ENCODE results near the gene PDE7B.
"Not testable (repeated sequence)": the region's sequence is repeated elsewhere in the genome, so short reads cannot be mapped to it uniquely, and the experiment has no call there.

PDE7B gene

GRCh38 chr6:136079701-136080565 is 228.4 kb downstream of the PDE7B start:
- no peak for DNase-seq

DNA sequence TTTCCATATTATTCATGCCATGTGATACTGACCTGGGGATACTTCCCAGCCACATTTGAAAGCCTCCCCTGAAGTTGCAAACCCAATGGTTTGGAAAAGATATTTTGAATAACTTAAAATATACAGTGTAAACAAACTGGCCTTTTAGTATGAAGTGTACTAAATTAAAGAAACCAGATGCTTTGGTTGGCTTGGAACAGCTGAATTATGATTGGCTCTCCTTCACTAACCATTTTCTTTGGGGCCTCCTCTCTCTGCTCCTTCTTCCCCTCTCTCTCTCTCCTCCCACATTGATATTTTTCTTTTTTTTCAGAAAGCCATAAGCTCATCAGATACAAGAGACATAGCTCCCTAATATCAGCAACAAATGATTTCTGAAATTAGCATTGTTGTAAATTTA is 232.0 kb downstream of the PDE7B start:
- DNase-seq = no peak

DNA sequence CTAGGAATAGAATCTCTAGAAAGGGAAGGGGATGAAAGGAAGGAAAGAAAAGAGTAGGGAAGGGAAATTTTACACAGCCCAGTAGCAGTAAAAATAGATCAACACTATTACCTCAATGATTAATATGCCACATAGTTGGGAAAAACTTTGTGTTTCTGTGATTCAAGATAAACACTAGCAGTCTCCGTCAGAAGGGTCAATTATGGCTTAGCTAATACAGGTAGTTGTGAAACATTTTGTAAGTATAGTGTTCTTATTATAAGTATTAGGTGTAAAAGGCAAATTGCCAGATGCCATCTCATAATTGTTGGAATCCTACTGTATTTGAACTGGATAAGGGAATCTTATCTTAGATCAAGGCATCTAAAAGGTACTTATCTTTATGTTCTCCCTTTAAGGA is 232.9 kb downstream of the PDE7B start:
- DNase-seq = no peak

- DNase-seq = no peak
Observed at GRCh38 chr6:136085370-136086115, 234.0 kb downstream of the PDE7B start.

GRCh38 chr6:136086686-136087085 is 235.2 kb downstream of the PDE7B start:
- no peak for DNase-seq

DNA sequence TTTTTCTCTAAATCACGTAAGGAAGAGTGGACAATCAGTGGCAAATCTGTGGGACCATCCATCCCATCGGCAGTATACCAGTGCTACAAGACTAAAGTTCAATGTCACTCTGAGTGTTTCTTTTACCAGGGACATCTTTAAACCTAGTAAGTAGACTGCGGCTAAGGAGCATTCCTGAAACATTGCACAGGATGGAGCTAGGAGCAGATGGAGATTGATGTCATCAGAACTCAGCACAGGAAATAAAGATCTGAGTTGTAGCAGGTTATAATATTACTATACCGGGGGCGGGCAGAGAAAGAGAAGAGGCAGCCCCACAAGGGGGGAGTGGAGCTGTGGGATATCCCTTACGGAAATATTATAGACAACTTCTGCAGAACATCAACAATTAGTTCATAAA is 236.5 kb downstream of the PDE7B start:
- DNase-seq = no peak

GRCh38 chr6:136088693-136089092 is 237.2 kb downstream of the PDE7B start:
- no peak for DNase-seq

DNA sequence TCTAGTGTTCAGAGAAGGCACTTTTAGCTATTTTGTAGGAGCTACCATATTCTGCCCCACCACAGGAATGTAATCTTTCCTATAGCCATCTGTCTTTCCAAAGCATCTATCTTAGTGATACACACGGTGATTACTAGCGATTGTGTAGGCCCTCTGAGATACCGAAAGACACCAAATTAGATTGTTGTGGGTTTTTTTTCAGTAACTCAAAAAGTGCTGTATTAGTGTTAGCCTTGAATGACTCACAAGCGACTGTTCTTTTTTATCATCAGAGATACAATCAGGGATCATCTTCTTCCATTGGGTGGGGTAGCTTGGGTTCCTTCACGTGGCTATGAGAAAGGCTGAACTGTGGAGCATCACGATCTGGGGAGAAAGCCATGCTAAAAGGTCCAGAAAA is 238.4 kb downstream of the PDE7B start:
- DNase-seq = no peak

DNA sequence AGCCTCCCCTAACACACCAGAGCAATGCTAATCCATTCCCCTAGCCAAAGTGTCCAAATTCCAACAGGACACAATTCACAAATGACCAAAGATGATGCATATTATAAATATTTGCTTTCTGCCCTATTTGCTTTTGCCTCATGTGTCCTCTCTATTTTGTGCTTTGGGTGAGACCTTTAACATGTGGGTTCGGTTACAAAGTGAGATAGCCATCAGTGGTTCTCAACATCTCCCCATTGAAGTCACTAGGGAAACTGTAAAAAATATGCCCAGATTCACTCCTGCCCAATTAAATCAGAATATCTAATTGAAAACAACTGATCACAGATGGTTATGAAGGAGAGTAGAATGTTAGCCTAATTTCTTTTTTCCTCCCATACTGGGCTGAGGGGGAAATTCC is 239.4 kb downstream of the PDE7B start:
- DNase-seq = no peak

- no peak for DNase-seq
Observed at GRCh38 chr6:136092897-136093296, 241.4 kb downstream of the PDE7B start.

GRCh38 chr6:136093835-136094234 is 242.3 kb downstream of the PDE7B start:
- no peak for DNase-seq

DNA sequence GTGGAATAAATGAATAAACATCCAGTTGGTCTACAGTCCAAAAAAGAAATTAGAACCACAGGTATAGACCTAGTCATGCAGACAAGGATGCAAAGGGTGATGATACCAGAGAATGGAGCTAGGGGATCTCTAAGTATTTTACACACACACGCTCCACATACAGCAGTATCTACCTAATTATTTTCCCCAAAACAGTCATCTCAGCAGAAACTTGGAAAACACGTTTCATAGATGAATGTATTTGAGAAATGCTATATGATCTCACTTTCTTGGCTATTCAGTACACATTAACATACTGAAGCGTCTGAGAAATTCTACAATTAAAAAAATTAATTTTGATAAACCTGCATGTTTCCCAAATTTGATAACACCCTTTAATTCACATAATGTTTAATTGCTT is 243.3 kb downstream of the PDE7B start:
- DNase-seq = no peak

DNA sequence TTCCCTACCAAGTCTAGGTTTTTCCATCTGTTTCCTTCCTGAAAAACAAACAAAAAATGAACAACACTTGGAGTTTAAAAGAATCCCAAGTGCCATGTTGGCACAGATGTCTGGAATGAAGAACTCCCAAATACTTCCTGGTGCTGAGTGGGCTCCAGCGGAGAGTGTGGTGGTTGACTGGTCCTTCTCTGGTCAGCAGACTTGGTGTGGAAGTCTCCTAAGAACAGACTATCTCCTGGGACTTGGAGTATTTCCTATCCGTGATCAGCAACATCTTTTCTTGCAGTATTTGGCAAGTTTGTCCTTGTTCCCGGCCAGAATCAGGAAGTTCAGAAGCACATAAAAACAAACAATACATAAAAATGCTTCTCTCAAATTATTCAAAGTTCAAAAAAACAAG is 244.5 kb downstream of the PDE7B start:
- no peak for DNase-seq

DNA sequence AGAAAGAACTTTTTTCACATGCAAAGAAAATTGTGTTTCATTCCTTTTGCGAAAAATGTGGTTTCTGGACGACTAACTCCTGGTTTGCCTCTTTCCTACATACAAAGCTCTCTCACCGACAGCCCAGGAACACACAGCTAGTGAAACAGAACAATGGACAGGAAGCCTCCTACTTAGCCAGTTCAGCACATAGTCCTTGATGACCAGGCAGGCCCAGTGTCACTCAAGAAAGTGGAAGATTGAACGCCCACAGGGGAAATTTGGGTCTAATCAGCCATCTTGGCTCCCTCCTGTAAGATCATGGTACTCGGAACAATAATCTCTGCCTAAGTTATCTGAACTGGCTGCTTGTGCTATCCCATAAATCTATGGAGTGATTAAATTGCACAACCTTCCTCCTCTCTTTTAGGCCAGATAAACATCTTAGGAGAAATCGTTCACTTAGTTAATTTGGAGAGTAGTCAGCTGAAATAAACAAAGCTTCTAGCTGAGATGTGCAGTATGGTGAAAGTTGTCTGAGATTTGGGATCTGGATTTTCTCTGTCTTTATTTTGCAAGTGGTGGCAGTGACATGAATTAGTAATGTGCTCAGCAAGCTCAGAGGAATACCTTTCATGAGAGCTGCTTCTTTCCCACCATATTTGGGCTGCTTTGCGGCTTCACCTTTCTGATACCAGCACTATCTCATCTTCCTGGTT is 251.6 kb downstream of the PDE7B start:
- no peak for DNase-seq

- DNase-seq = no peak
Observed at GRCh38 chr6:136103763-136104311, 252.3 kb downstream of the PDE7B start.

DNA sequence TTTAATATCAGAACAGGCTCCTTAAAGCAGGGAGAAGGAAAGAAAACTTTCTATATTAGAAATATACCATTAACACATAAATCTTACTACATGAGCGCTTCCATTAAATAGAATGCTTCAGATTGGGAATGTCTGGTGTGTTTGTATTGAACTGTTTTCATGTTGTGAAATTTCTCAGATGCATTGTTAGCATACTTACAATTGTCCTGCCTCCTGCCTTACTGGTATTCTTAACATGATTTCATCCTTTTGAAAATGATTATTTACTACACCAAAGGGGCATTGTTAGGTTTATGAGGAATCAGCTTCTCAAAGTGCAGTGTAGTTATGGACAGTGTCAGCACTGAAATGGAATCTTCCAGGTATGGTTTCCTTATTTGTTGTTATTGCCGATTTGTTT is 253.1 kb downstream of the PDE7B start:
- DNase-seq = no peak

DNA sequence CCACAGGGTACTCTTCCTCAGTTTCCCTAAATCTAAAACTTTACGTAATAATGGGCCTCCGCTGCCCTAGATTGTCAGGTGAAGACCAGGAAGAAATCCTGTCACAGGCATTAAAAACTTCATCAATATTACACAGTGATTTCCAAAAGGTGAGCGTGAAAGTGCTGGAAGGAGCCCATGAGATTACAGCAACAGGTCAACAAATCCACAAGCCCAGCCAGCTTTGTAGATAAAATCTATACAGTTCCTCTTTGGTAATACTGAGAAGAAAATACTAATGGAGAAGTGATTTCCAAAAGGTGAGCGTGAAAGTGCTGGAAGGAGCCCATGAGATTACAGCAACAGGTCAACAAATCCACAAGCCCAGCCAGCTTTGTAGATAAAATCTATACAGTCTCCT is 254.3 kb downstream of the PDE7B start:
- DNase-seq = not testable (repeated sequence)

DNA sequence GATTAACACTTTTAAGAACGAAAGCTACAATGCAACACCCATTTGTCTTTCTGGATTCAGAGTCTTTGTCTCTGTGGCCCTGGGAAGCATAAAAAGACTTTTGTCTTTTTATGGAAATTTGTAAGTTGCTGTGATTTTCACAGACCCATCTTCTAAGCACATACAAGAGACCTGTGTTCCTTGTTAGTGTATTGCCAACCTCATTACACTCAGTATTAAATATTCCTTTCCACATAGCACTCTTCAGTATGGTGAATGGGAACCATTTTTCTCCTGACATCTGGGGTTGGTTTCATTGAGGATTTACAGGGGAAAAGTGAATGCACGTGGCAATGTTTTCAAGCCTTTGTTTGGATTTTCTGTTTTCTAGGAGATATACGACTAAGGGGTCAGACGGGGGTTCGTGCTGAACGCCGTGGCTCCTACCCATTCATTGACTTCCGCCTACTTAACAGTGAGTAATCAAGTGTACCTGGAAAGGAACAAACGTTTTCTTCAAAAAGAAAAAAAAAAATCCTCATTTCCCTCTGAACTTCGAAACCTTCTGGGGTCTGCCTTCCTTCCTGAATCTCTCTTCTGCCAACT is 257.0 kb downstream of the PDE7B start:
- no peak for DNase-seq

DNA sequence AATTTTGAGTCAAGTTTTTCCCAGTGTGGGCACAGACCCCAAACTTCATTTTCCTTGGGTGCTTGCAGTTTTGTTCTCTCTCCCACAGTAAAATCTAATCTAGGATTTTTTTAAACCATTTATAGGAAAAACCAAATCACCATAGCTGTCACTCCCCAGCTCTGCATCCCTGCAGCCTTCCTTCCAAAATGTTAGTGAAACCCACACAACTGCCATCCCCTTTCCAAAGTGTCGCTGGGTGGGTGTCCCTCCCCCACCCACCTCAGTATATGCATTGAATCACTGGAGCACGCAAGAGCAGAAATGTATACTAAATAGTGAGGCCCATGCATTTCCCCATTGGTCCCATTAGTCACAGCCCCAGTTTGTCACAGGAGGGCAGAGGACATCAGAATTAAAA is 260.3 kb downstream of the PDE7B start:
- no peak for DNase-seq

- DNase-seq = no peak
Observed at GRCh38 chr6:136112262-136112661, 260.8 kb downstream of the PDE7B start.

DNA sequence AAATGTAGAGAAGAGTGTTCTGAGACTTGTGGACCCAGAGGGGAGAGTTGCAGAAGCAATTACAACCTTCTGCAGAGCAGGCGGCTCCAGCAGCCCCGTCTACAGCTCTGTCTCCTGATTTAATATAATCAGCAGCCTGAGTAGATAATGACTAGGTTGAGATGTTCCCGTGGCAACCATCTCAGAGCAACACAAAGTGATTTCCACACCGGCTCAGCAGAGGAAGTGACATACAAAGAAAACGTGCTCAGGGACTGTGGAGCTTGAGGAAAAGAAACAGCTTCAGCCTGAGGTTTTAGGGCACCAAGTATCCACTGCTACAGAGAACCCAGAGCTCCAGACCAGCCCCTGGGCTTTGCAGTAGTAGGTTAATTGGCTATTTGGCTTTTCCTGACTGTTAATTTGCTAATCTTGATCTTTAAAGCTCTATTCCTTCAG is 262.3 kb downstream of the PDE7B start:
- no peak for DNase-seq

DNA sequence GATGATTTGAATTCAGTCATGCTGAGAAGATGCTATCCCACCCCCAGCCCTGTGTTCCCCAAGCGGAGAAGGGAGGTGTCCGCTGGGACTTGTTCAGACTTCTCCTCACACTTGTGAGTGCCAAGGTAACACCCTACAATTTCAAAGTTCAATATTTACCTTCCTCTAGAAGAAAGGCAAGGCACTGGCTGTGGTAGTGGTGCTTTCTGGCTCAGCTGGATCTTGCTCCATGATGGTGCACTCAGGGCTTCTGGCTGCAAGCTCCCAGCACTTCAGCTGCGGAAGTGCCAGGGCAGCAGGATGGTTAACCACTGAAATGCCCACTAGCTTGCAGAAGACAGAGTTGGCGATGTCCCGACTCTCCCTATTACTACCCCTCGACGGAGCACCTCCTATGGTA is 263.2 kb downstream of the PDE7B start:
- no peak for DNase-seq

DNA sequence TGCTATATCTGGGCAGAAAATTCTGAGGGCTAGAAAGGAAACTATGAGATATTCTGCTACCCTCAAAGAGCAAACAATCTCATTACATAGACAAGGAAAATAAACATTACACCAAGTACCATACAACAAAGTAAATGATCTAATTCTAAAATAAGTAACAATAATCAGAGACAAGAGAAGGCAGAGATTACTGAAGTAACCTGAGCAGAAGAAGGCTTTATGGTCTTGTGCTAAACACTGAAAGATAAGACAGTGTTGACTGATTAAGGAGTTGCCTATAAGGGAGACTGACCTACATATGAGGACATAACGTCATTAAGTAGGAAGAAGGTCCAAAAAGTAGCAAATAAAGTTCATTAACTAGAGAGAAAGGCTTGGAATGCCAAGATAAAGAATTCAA is 264.4 kb downstream of the PDE7B start:
- no peak for DNase-seq
